Activated naive CD4-positive, alpha-beta T cell treated with anti-CD3 and anti-CD28 coated beads, Interleukin-2, amount 50 U/mL, for 16 hours (primary cell): ENCODE results near the gene CST1.
"Not testable (repeated sequence)": the region's sequence is repeated elsewhere in the genome, so short reads cannot be mapped to it uniquely, and the experiment has no call there.

Source experiments
- DNase-seq: peaks from one replicate; pipeline ENCODE4 v3.0.0-alpha.2; 2020

Gene CST1

GRCh38 chr20:23753589-23753988 is 2.9 kb upstream of the CST1 start:
- DNase-seq: no peak

GRCh38 chr20:23753194-23753548 is 2.4 kb upstream of the CST1 start:
- no peak for DNase-seq

- no peak for DNase-seq
Observed at GRCh38 chr20:23752481-23753193, 1.9 kb upstream of the CST1 start.

- no peak for DNase-seq
Observed at GRCh38 chr20:23752019-23752418, 1.3 kb upstream of the CST1 start.

GRCh38 chr20:23749746-23750145 is 989 bp downstream of the CST1 start:
- no peak for DNase-seq

- not testable (repeated sequence) for DNase-seq
Observed at GRCh38 chr20:23748975-23749374, 1.8 kb downstream of the CST1 start.

- not testable (repeated sequence) for DNase-seq
Observed at GRCh38 chr20:23747551-23747950, 3.2 kb downstream of the CST1 start.

GRCh38 chr20:23747092-23747491 is 3.6 kb downstream of the CST1 start:
- DNase-seq: not testable (repeated sequence)

GRCh38 chr20:23746321-23746720 is 4.4 kb downstream of the CST1 start:
- DNase-seq: no peak

GRCh38 chr20:23745247-23745646 is 5.5 kb downstream of the CST1 start:
- no peak for DNase-seq

- DNase-seq: no peak
Observed at GRCh38 chr20:23744817-23745216, 5.9 kb downstream of the CST1 start.

- not testable (repeated sequence) for DNase-seq
Observed at GRCh38 chr20:23735391-23735790, 15.3 kb downstream of the CST1 start.

GRCh38 chr20:23734949-23735348 is 15.8 kb downstream of the CST1 start:
- DNase-seq: not testable (repeated sequence)

GRCh38 chr20:23734440-23734839 is 16.3 kb downstream of the CST1 start:
- not testable (repeated sequence) for DNase-seq

- DNase-seq: no peak
Observed at GRCh38 chr20:23727016-23727415, 23.7 kb downstream of the CST1 start.

GRCh38 chr20:23725102-23725501 is 25.6 kb downstream of the CST1 start:
- DNase-seq: no peak

- DNase-seq: not testable (repeated sequence)
Observed at GRCh38 chr20:23723659-23724307, 27.0 kb downstream of the CST1 start.

- DNase-seq: not testable (repeated sequence)
Observed at GRCh38 chr20:23722851-23723250, 27.9 kb downstream of the CST1 start.

- no peak for DNase-seq
Observed at GRCh38 chr20:23721962-23722361, 28.8 kb downstream of the CST1 start.

GRCh38 chr20:23719351-23719750 is 31.4 kb downstream of the CST1 start:
- not testable (repeated sequence) for DNase-seq

- not testable (repeated sequence) for DNase-seq
Observed at GRCh38 chr20:23711778-23712177, 39.0 kb downstream of the CST1 start.

- no peak for DNase-seq
Observed at GRCh38 chr20:23710771-23711170, 40.0 kb downstream of the CST1 start.

- no peak for DNase-seq
Observed at GRCh38 chr20:23705895-23706294, 44.8 kb downstream of the CST1 start.

GRCh38 chr20:23702021-23702420 is 48.7 kb downstream of the CST1 start:
- no peak for DNase-seq

- no peak for DNase-seq
Observed at GRCh38 chr20:23700931-23701330, 49.8 kb downstream of the CST1 start.
